Articular chondrocyte of knee joint (primary cell): ENCODE results near the gene IGFBP1. TPM values are rescaled to one million over a fixed set of nuclear protein-coding genes. Genes with fewer than 3 reads are reported as not detected.

ENCODE experiments used
- small RNA-seq: library from RNA; depleted of rRNA; stranded (forward); fragments of <200 nt; gene quantifications from one replicate; pipeline ENCODE3, GENCODE V24; 2012
- total RNA-seq: library from RNA; depleted of rRNA; stranded (reverse); fragments of >200 nt; gene quantifications from 2 replicates; pipeline ENCODE4 v1.2.3, GENCODE V29; 2012

The IGFBP1 gene
- total RNA-seq: 9.3 and 20.5 TPM in 2 replicates

GRCh38 chr7:45888185-45888992, at the start of gene IGFBP1:
TSS of gene IGFBP1 (plus strand) at chr7:45888488. CDS start at chr7:45888653, 165 bp downstream.

DNA sequence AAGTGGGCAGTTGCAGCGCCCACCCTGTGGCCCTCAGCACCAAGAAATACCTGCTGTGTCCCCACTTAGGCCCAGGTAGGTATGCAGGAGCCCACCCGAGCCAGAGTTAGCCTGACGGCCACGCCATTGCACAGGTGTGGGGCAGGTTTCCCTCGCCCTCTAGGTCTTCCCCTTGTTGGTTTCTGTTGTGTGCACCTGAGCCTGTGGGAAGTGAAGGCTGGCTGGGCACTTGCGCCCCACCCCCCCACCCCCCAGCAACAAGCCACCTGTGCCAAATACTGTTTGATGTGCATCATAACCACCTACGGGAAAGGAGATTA, 15.3 kb upstream of the IGFBP1 start, which contains the start of gene CCDC201:
CCDC201 (minus strand) TSS at position 48 of the 320 bp plus-strand sequence. CDS start 75 bp downstream, outside the sequence.

GRCh38 chr7:45920502-45921380, 32.5 kb downstream of the IGFBP1 start, which contains the start of gene IGFBP3:
TSS of gene IGFBP3 (minus strand) at chr7:45921272. CDS start at chr7:45921140, 132 bp downstream.

Small RNA genes lying within 50 kb of the gene (small RNA-seq; reads per million reads assigned to genes)
- not detected for gene RNU6-326P

Other genes with a start within 250 kb of the IGFBP1 start
- not detected in 2 replicates for gene CCDC201, start 15.4 kb upstream of the IGFBP1 start, total RNA-seq
- 24,093 and 26,004 TPM in 2 replicates for gene IGFBP3, start 32.8 kb downstream of the IGFBP1 start, total RNA-seq